Measurements from ENCODE around the gene GRIK4. TPM values are rescaled to one million over a fixed set of nuclear protein-coding genes. Genes with fewer than 3 reads are reported as not detected.

The GRIK4 gene
- total RNA-seq, 1 experiment from 2014 or later, result not detected

GRCh38 chr11:120807414-120808150, 296.0 kb downstream of the GRIK4 start:
- DNase-seq (ENCODE audit: low spot score), result peak; percentile 75

GRCh38 chr11:120808616-120809050, 297.1 kb downstream of the GRIK4 start:
- no peak for DNase-seq (ENCODE audit: low spot score)

GRCh38 chr11:120810251-120810650, 298.7 kb downstream of the GRIK4 start:
- no peak for DNase-seq (ENCODE audit: low spot score)

- DNase-seq (ENCODE audit: low spot score), result no peak
These were observed 299.7 kb downstream of the GRIK4 start for GRCh38 chr11:120811199-120811598.

DNA sequence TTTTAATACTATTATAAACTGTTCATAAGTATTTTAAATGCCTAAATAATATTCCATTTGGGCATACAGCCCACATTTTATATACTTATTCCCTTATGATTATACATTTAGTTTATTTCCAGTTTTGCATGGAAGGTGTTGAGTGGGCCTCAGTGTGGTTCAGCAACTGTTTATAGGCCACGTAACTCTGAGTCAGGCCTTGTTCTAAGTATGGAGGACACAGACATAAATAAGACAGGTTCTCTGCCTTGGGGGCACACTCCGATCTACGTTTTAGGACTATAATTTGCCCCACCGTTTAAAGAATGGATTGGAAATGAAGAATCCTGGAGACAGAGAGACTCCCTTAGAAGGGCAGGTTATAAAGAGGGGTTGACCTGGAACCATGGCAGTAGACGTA, 300.2 kb downstream of the GRIK4 start:
- DNase-seq (ENCODE audit: low spot score), result no peak

DNA sequence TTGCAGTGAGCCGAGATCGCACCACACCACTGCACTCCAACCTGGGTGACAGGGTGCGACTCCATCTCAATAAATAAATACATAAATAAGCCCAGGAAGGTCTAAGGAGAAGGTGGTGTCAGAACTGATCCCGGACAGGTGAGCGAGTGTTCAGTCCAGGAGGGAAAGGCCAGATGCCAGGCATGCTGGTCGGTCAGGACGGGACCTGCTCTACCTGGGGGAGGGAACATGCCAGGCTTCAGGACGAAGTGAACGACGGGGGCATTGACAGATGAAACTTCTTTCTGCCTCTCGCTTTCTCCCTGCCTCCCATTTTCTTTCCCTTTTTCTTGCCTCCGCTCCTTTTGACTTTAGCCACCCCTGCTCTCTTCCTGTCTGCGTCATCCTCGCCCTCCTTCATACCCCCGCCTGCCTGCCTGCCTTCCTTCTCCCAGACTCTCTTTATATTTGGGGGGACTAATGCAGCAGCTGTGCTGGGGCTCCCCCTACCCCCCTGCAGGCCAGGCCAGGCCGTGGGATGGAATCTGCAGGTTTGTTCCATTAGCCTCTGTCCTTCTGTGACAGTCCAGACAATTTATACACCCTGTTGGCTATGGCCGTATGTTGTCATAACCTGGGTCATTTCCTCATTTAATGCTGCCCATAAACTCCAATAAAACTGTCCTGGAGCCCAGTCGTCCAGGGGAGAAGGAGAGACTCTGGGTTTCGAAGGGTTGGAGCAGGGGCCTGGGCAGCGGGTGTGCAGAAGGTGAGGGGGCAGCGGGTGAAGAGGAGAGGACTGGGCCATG, 303.2 kb downstream of the GRIK4 start:
- DNase-seq (ENCODE audit: low spot score), result no peak

DNA sequence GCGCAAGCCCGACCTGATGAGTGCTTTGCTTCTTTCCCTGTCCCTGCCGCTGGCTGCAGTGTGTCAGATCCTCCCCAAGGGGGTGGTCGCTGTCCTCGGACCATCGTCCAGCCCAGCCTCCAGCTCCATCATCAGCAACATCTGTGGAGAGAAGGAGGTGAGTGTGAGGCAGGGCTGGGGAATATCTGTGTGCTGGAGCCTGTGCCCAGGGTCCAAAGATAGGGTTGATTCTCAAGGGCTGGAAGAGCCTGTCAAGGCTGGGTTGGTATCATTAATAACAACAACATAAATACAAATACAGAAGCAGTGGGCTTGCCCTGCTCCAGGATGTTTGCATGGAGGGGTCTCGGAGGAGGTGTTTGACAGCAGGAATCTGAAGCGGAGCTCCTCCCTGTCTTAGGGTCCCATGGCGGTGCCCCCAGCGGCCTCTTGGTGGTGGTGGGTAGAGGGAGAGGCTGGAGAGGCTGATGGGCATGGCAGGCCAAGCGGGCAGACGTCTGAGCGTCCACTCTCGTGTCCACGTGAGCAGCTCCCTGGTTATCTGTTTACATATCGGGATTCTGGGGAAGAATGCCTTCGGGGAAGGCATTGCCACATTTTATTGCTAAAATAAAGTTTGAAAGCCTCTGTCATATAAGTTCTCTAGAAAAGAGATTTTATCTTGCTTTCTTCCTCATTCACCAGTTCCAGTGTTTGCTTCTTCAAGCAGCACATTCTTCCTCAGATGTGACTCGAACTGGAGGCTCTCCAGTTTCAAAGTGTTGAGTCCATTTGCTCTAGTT, 304.0 kb downstream of the GRIK4 start:
- no peak for DNase-seq (ENCODE audit: low spot score)

DNA sequence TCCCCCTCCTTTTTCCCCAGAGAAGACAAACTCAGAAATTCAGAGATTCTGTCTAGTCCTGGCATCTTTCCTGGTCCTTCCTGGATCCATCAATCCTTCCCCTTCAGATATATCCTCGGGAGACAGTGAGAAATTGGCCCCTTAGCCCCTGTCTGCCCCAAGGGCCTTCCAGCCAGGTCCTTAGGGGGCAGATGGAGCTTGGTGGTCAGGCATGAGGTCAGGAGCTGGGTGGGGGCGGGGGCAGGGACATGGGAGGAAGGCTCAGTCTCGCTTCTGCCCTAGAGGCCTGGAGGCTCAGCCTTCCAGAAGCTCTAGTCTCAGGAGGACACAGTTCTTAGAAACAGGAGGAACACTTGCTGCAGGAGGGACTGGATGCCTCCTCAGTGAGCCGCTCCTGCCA, 304.6 kb downstream of the GRIK4 start:
- no peak for DNase-seq (ENCODE audit: low spot score)

GRCh38 chr11:120816711-120817110, 305.2 kb downstream of the GRIK4 start:
- no peak for DNase-seq (ENCODE audit: low spot score)

DNA sequence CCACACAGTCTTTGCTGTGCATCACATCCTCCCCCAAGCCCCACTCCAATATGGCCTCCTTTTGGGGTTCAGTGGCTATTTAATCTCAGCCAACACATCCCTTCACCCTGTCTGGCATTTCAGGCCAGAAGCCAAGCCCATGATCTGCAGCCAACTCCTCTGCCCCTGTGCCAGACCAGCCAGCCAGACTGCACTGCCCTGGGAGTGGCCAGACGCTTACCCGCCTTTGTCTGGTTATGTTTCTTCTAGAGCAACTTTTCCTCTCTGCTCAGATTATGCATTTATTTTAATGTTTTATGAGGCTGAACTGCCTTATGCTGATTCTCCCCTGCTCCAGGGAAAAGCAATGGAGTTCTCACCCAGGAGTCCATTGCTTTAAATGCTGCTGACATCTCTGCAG, 305.6 kb downstream of the GRIK4 start:
- DNase-seq (ENCODE audit: low spot score), result no peak

DNA sequence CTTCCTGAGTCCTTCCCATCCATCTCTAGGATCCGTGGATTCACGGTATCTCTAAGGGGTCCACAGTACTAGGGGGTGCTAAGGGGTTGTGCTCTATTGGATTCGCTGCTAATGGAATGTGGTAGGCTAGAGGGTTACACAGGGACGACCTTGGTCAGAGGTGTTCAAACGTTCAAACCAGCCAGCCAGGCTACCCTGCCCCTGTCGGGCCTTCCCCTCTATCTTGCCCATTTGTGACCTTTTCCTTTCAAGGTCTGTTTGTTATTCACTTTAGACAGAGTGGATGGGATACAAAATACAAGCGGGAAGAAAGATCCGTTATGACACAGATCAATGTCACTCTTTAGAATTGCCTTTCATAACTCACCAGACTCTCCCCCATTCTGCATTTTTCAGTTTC, 306.5 kb downstream of the GRIK4 start:
- no peak for DNase-seq (ENCODE audit: low spot score)

- peak; percentile 36 for DNase-seq (ENCODE audit: low spot score)
These were observed 307.5 kb downstream of the GRIK4 start for GRCh38 chr11:120819003-120819402.

- DNase-seq (ENCODE audit: low spot score), result no peak
These were observed 308.2 kb downstream of the GRIK4 start for GRCh38 chr11:120819437-120820365.

DNA sequence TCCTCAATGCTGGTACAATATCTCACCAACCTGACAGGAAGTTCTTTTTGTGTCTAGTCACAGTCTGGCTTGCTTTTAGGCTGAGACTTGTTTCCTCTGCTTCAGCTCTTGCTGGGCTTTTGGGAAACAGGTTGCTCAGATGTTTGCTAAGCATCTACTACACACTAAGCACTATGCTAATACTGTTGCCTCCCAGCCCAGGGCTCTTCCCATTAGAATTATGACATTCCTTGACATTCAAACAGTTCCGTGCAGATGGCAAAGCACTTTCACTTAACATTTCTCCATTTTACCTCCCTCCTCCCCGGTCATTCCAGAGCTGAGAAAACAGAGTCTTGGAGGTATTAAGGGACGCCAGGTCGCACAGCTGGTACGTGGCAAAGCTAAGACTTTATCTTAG, 311.6 kb downstream of the GRIK4 start:
- DNase-seq (ENCODE audit: low spot score), result no peak

GRCh38 chr11:120824242-120824641, 312.7 kb downstream of the GRIK4 start:
- no peak for DNase-seq (ENCODE audit: low spot score)

- no peak for DNase-seq (ENCODE audit: low spot score)
These were observed 315.6 kb downstream of the GRIK4 start for GRCh38 chr11:120827198-120827597.

DNA sequence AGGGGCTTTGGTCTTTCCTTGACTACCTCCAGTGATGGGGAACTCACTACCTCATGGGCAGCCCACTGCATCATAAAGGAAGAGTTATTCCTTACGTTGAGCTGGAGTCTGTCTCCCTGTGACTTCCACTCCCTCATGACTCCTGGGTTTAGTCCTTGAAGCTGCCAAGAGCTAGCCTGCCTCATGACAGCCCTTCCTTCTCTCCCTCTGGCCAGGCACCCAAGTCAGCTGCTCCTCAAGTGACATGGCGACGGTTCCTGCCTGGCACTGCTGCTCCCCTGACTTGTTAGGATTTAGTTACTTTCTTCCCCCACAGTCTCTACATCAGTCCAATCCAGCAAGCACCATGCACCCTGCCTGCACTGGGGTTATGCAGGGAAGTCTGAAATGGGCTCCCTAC, 316.3 kb downstream of the GRIK4 start:
- DNase-seq (ENCODE audit: low spot score), result no peak

DNA sequence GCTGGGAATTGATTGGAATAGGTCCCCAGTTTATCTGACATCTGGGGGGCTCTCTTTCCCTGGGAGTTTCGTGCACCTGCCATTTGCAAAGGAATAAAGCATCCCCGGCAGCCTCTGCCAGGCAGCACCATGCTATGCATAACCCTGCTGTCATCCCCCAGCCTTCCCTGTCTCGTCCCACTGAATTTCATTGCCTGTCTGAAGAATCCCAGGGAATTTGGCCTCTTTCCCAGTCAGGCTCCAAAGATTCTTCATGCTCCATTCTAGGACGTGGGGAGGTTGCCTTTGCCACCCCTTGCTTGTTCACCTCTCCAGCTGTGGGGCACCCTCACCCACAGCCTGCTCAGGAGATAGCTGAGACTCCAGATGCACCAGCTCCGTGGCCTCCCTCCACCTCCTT, 317.3 kb downstream of the GRIK4 start:
- no peak for DNase-seq (ENCODE audit: low spot score)

GRCh38 chr11:120830085-120830620, 318.6 kb downstream of the GRIK4 start:
- DNase-seq (ENCODE audit: low spot score), result no peak

- no peak for DNase-seq (ENCODE audit: low spot score)
These were observed 321.1 kb downstream of the GRIK4 start for GRCh38 chr11:120832481-120833238.
